OCI-LY1 (cell line): ENCODE results near the gene PRSS56.

ENCODE experiments used
- CTCF ChIP-seq: fragments of 200-600 bp; sonication (generic), shearing (Covaris generic); IDR thresholded peaks from 2 replicates; pipeline ENCODE4 v1.5.1; 2017; ENCODE audit warnings: mild to moderate bottlenecking, antibody characterized with exemption, low read length, moderate library complexity, mixed read lengths
- EZH2 ChIP-seq: fragments of 200-600 bp; sonication (generic), shearing (Covaris generic); IDR thresholded peaks from 2 replicates; pipeline ENCODE4 v1.8.0; 2017; ENCODE audit warnings: borderline replicate concordance, mixed run types, mild to moderate bottlenecking, antibody characterized with exemption, low read length, moderate library complexity, mixed read lengths

- no peak for TF ChIP-seq CTCF
- TF ChIP-seq EZH2 = no peak
These were observed 48.0 kb downstream of the PRSS56 start for GRCh38 chr2:232568161-232568560.
